Muscle layer of duodenum (tissue), 2 donors: ENCODE data around the gene AKR1B1.

ENCODE experiments used
- H3K27ac ChIP-seq: one replicate; pipeline ENCODE4 v1.7.0; 2013; ENCODE audit warnings: mild to moderate bottlenecking, low read length
- H3K27me3 ChIP-seq: one replicate; pipeline ENCODE4 v1.7.0; 2013; ENCODE audit warnings: low read depth, mild to moderate bottlenecking, control low read depth, low read length
- H3K36me3 ChIP-seq, 2 donors: one replicate each; pipeline ENCODE4 v1.7.0; 2013; ENCODE audit warnings: low read length in 2 of 2, control low read depth in 1 of 2, mild to moderate bottlenecking in 1 of 2; ENCODE audit not compliant: insufficient read depth in 2 of 2, control insufficient read depth in 1 of 2
- H3K4me1 ChIP-seq, 2 donors: one replicate each; pipeline ENCODE4 v1.7.0; 2013; ENCODE audit warnings: low read length in 2 of 2, mild to moderate bottlenecking in 2 of 2, control low read depth in 1 of 2, moderate library complexity in 1 of 2; ENCODE audit not compliant: insufficient read depth in 2 of 2, control insufficient read depth in 1 of 2
- H3K4me3 ChIP-seq, 2 donors: one replicate each; pipeline ENCODE4 v1.7.0; 2013; ENCODE audit warnings: low read length in 2 of 2, low read depth in 1 of 2, mild to moderate bottlenecking in 1 of 2
- H3K9me3 ChIP-seq, 2 donors: one replicate each; pipeline ENCODE4 v1.7.0; 2013; ENCODE audit warnings: low read length in 2 of 2, control low read depth in 1 of 2, mild to moderate bottlenecking in 1 of 2; ENCODE audit not compliant: control insufficient read depth in 1 of 2
- donor health status: healthy.

AKR1B1 gene

DNA sequence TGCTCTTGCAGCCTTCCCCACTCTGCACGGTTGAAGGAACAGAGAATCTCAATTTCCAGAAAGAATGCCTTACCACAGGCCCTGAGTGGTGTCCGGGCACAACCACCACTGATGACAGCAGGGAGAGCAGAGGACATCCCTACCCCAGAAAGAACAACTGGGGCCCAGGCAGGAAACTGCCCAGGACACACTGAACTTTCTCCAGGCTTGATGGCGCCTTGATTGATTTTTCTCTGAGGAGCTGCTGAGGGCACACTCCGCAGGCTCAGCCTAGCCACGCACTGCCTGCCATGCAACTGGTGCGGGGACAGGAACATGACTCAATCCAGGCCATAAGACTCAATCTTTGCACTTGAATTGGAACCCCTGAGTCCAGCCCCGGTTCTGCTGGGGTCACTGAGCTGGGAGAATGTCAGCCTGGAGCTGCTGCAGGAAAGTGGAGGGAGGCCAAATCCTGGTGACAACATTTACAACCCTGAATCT, 5.9 kb downstream of the AKR1B1 start:
- no peak overlapping the region for H3K4me3 ChIP-seq
- no peak overlapping the region for H3K27ac ChIP-seq
- peaks cover 29 to 34% of the 10 kb centered on the region in 2 donors for H3K36me3 ChIP-seq
- H3K4me1 ChIP-seq, result peaks cover 13 to 32% of the 10 kb centered on the region in 2 donors
- H3K27me3 ChIP-seq, result no peaks in the 10 kb centered on the region
- H3K9me3 ChIP-seq, result no peaks in the 10 kb centered on the region

DNA sequence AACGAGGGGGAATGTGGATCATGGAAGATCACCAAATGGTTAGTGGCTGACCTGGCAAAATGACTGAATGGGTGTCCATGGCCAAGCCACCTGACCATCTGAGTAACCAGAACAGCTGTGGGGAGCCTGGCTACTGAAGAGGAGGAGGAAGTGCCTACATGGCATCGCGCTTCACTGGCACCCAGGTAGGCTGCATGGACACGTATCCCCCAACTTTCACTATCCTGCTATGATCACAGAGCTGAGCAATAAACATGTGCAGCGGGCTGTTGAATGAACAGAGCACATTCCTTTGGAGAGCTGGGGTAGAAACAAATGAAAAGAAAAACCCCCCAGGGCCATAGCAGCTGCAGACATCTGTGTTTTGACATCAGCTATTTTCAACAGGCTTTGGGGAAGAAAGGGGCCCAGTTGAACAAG, 6.5 kb downstream of the AKR1B1 start:
- H3K4me1 ChIP-seq, result peaks cover 13 to 26% of the 10 kb centered on the region in 2 donors
- no peak overlapping the region for H3K4me3 ChIP-seq
- H3K9me3 ChIP-seq, result no peaks in the 10 kb centered on the region
- H3K27me3 ChIP-seq, result no peaks in the 10 kb centered on the region
- peaks cover 35 to 40% of the 10 kb centered on the region in 2 donors for H3K36me3 ChIP-seq
- peak overlapping the region; percentile 10 for H3K27ac ChIP-seq

DNA sequence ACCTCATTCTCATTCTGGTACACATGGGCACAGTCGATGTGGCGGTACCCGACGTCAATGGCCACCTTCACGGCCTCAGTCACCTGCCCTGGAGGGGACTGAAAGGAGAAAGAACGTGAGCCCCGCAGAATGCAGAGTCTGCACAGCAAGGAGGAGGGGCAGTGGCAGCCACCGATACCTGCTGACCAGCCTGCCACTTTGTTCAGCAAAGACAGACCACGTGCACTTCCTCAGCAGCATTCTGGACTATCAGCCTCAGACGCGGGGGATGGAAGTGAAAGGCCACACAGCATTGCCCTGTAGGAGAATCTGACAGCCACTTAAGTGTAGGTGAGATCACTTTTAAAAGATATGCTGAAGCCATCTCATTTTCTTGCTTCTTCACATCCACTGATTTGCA, 7.2 kb downstream of the AKR1B1 start:
- Histone ChIP-seq H3K27me3 (no peaks in the 10 kb centered on the region), H3K36me3 (peaks cover 43 to 48% of the 10 kb centered on the region in 2 donors), H3K4me1 (peaks cover 13 to 23% of the 10 kb centered on the region in 2 donors), H3K4me3 (no peak overlapping the region), H3K9me3 (no peaks in the 10 kb centered on the region), H3K27ac (peak overlapping the region; percentile 10)

DNA sequence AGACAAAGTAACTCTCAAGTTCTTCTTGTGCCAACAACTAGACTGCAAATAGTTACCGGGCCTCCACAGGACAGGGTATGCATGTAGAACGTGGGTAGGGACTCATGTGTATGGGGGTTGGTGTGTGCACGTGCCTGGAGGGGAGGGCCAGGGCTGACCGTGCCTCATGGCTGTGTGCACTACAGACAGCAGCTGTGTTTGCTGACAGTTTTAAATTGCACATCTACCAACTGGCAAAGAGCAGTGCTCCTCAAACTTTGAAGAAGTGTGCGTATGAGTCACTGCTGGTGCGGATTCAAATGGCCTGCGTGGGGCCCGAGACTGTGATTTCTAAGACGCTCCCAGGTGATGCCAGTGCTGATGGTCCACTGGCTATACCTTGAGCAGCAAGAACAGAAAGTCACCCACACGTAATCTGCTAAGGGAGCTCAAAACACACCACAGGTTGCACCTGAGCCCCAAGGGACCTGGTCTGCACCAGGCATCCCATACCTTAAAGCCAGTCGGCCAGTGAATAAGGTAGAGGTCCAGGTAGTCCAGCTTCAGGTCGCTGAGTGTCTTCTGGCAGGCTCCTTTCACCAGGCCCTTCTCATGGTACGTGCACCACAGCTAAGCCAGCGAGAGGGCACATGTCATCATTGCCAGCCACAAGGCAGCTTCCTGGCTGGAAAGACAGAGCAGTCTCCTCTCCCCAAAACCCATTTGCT, 8.5 kb downstream of the AKR1B1 start:
- H3K9me3 ChIP-seq, result no peaks in the 10 kb centered on the region
- H3K4me3 ChIP-seq, result no peak overlapping the region
- H3K27ac ChIP-seq, result no peak overlapping the region
- peaks cover 13 to 23% of the 10 kb centered on the region in 2 donors for H3K4me1 ChIP-seq
- peaks cover 51 to 56% of the 10 kb centered on the region in 2 donors for H3K36me3 ChIP-seq
- H3K27me3 ChIP-seq, result no peaks in the 10 kb centered on the region

DNA sequence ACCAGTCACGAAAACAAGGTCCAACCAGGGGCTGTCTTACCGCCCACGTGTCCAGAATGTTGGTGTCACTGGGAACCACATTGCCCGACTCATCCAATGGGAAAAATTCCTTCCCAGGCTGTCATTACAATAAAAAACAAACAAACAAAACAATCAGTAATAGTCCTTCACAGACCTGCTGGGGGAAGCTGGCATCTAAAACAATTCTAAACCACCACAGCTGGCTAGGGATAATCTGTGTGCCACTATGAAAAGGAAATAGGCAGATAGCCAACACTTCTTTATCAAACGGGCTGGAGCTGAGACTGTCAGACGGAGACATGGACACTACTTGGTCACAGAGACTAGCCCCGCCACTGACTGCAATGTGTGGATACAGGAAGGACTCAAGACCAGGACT, 9.2 kb downstream of the AKR1B1 start:
- Histone ChIP-seq H3K27ac (no peak overlapping the region), H3K4me1 (peaks cover 13 to 18% of the 10 kb centered on the region in 2 donors), H3K27me3 (no peaks in the 10 kb centered on the region), H3K36me3 (peaks cover 54 to 64% of the 10 kb centered on the region in 2 donors), H3K4me3 (no peak overlapping the region), H3K9me3 (no peaks in the 10 kb centered on the region)

DNA sequence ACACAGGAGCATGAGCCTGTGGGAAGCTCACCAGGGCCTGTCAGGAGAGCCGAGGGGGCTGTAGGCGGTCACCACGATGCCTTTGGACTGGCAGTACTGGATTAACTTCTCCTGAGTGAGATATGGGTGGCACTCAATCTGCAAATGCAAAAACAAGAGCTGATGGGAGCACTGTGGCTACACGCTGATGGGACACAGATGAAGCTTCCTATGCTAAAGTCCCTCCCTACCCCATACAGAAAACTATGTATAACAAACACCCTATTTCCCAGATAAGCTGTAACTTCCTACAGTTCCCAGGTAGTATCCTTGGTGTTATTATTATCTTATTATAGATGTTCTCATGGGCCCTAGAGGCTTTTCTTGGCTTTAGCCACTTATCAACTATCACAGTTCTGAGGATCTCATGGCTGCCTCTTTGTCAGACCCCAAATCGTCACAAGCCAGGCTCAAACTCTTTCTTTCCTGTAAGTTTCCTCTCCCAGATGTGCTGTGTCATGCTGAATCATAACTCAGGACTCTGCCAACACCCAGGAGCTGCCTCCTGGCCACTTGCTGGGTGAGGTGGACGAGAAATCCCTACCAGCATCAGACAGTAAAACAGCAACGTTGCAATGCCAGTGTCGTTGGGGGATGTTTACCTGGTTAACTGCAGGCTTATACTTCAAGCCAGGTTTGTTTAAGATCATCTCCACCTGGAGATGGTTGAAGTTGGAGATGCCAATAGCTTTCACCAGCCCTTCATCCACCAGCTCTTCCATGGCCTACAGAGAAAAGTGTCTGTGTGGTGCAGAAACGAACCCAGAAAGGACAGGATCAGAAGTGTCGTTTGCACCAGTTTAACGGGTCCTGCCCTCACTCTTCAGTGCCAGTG, 10.3 kb downstream of the AKR1B1 start:
- Histone ChIP-seq H3K27ac (no peak overlapping the region), H3K4me1 (peaks cover 8 to 9% of the 10 kb centered on the region in 2 donors), H3K27me3 (no peaks in the 10 kb centered on the region), H3K4me3 (no peak overlapping the region), H3K9me3 (no peaks in the 10 kb centered on the region), H3K36me3 (peaks cover 64 to 75% of the 10 kb centered on the region in 2 donors)

DNA sequence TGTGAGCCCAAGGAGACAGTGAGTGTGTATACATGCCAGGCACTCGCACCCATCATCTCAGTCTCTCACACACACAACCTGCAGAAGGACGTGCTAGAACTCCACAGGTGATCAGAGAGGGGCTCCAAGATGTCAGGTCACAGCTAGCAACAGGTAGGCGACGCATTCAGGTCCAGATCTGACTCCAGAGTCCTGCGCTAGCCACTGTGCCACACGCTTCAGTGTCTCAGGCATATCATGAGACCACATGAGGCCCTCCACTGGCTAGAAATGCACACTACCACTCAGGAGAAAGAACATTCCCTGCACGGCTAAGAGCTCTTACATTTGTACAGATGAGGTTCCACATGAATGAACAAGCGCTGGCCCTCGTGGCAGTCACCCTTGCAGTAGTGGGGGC, 11.5 kb downstream of the AKR1B1 start:
- Histone ChIP-seq H3K4me1 (peaks cover 0 to 8% of the 10 kb centered on the region in 2 donors), H3K36me3 (peaks cover 67 to 87% of the 10 kb centered on the region in 2 donors), H3K27me3 (no peaks in the 10 kb centered on the region), H3K4me3 (no peak overlapping the region), H3K9me3 (no peaks in the 10 kb centered on the region), H3K27ac (no peak overlapping the region)

DNA sequence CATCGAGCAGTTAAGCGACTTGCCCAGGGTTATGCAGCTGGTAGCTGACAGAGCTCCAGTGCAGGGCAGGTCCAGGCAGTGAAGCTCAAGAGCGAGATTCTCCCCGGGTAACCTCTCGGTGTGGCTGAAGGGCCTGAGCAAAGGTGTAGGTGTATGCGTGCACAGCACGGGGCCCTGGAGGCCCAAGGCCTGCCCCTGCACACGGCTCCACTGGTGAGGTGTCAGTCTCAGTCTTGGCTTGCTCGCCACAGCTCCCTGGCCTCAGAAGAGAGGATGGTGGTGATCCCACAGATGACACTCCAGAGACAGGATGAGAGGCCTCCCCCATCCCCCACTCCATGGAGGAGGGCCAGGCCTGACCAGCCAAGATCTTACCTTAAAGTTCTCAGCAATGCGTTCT, 12.0 kb downstream of the AKR1B1 start:
- Histone ChIP-seq H3K27me3 (no peaks in the 10 kb centered on the region), H3K36me3 (peaks cover 68 to 91% of the 10 kb centered on the region in 2 donors), H3K9me3 (no peaks in the 10 kb centered on the region), H3K4me3 (no peak overlapping the region), H3K4me1 (peaks cover 0 to 8% of the 10 kb centered on the region in 2 donors), H3K27ac (no peak overlapping the region)

DNA sequence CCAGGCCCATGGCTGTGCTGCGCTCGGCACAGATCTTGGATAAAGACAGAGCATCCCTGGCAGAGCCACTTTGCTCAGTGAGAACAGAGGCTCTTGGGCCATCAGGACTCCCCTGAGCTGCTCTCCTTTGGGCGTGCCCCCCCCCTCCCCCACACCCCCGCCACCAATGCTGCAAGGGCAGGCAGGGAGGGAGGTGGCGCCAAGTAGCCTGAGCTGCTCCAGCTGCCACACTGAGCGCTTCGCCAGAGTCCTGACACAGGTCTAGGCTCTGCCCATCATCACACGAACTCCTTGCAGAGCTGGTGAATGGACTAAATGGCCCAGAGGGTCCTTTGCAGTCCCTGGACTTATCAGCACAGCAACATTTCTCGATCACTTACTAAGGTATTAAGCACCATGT, 12.5 kb downstream of the AKR1B1 start:
- no peak overlapping the region for H3K27ac ChIP-seq
- H3K9me3 ChIP-seq, result no peaks in the 10 kb centered on the region
- no peaks in the 10 kb centered on the region for H3K27me3 ChIP-seq
- peaks cover 0 to 8% of the 10 kb centered on the region in 2 donors for H3K4me1 ChIP-seq
- peaks cover 73 to 96% of the 10 kb centered on the region in 2 donors for H3K36me3 ChIP-seq
- no peak overlapping the region for H3K4me3 ChIP-seq

DNA sequence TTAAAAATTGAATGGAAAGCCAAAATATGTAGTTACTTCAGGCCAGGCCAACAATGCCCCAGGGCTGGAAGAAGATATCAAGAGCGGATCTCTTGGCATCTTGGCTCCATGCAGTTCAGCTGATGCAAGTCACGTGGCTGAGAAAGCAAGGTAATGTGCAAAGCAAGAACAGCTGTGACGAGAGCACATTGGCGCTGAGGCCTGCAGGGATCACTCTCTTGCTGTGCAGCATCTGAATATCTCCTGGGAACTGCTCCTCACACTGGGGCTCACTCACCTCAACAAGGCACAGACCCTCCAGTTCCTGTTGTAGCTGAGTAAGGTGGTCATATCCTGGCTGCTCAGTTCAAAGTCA, 14.0 kb downstream of the AKR1B1 start:
- Histone ChIP-seq H3K36me3 (peaks cover 61 to 97% of the 10 kb centered on the region in 2 donors), H3K9me3 (no peaks in the 10 kb centered on the region), H3K27ac (no peak overlapping the region), H3K4me3 (no peak overlapping the region), H3K4me1 (peaks cover 0 to 2% of the 10 kb centered on the region in 2 donors), H3K27me3 (no peaks in the 10 kb centered on the region)

DNA sequence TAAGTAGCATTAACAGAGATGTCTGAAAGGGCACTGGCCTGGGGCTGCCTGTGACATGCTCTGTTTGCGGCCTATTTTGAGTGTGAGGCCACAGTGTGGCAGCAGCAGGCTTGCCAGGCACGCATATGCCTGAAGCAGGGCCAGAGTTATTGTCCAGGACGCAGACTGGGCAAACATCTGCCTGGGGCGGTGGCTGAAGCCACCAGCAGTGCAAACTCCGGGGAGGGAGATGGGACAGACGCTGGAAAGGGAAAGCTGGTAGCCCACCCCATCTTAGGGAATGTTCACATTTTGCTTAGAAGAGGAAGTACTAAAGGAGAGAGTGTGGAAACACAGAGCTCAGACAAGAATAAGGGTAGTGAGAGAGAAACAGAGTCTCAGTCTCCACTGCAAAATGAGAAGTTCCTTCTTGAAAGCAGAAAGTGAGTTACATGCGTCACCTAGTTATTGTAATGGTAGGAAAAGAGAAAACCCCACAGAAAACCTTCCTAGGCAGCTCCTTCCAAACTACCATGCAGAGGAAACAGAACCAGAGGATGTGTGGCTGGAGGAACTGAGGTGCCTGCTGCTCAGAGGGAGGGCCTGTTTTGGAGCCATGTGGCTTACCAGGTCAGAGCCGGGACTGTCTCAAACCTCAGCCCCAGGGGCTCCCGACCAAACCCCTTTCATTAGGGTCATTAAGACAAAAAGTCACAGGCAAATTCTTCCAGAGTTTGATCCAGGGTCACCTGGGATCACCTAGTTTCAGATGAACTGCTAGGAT, 14.5 kb downstream of the AKR1B1 start:
- Histone ChIP-seq H3K4me1 (no peaks in the 10 kb centered on the region), H3K27me3 (no peaks in the 10 kb centered on the region), H3K9me3 (no peaks in the 10 kb centered on the region), H3K36me3 (peaks cover 55 to 93% of the 10 kb centered on the region in 2 donors), H3K4me3 (no peak overlapping the region), H3K27ac (no peak overlapping the region)
